DMS53 treated with DMSO at 0.1 percent for 48 hours (cell line): Measurements from ENCODE around the gene GREB1L.
"Not testable (repeated sequence)": the region's sequence is repeated elsewhere in the genome, so short reads cannot be mapped to it uniquely, and the experiment has no call there.

Experiments
- DNase-seq: peaks from one replicate; lab custom pipeline; 2025; ENCODE audit not compliant: unreplicated experiment; lab: John Stamatoyannopoulos, UW

Gene GREB1L

DNA sequence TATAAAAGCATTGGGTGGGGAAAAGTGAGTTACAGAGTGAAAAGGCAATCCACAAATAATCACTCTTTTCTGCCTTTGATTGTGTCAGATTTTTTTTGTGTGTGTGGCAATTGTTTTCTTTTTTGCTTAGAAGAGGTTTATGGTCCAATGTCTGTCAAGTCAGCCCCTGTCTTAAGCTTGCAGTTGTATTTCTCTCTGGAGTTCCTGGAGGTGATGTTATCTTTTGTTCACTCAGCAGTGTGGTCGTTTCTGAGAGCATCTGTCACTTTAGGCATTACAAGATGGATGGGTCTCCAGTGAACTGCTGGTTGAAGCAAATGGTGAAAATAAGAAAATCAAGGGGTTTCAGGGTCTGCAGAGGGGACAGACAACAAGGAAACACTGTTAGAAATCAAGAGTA is 121.3 kb downstream of the GREB1L start:
- DNase-seq: no peak

DNA sequence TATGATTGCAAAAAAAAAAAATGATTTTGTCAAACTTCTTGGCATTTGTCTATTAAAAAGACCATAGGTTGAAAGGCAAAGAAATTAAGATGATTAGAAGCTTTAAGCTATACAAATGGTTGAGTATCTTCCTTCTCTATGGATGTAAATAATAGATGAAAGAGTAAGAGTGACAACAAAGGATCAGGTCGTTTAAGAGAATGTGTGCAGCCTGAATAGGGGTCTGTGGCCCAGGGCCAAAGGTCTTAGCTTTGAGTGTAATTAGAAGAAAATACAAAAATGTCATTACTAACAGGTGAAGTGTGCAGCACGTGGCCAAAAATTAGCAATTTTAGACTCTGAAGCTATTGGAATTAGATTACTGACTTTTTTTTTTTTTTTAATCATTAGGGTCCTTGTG is 122.4 kb downstream of the GREB1L start:
- no peak for DNase-seq

DNA sequence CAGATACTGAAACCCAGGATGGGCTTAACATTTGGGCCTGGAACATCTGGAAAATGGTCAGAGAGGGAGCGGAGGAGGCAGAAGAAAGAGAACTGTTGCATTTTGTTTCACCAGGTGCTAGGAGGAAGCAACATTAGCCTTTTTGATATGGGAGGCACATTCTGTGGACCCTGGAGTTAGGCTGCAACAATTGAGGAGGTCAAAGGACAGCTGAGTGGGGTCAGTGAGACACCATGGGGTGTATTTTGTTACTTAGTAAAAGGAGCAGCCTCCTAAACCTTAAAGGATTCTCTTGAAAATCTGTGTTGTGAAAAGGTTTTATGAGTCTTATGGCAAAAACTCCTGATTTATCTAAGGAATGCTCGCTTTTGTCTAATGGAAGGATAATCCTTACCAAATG is 124.9 kb downstream of the GREB1L start:
- DNase-seq: no peak

DNA sequence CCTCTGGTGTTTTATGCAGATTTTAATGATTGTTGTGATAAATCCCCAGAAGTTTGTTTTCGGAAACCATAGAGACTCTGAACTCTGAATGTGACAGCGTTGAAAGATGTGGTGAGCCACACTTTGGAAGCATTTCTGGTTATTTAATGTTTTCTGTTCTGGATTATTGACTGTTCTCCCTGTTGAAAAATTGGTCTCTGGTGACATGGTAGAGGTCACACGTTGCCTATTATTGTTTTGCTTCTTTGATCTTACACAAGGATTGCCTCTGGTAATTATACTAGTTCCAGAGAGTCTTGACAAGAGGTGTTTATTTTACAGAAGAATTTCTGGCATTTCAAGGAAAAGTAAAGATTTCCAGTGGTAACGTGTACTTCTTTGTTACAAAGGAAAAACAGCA is 127.1 kb downstream of the GREB1L start:
- DNase-seq: no peak

DNA sequence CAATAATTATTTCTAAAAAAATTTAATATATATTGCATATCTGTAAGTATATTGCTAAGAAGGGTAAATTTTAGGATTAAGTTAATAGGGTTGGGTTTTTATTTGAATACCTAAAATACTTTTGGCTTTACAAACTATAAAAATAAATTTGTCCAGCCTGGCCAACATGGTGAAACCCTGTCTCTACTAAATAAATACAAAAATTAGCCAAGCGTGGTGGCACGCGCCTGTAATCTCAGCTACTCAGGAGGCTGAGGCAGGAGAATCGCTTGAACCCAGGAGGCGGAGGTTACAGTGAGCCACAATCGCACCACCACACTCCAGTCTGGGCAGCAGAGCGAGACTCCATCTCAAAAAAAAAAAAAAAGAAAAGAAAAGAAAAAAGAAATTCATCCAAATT is 127.6 kb downstream of the GREB1L start:
- not testable (repeated sequence) for DNase-seq

DNA sequence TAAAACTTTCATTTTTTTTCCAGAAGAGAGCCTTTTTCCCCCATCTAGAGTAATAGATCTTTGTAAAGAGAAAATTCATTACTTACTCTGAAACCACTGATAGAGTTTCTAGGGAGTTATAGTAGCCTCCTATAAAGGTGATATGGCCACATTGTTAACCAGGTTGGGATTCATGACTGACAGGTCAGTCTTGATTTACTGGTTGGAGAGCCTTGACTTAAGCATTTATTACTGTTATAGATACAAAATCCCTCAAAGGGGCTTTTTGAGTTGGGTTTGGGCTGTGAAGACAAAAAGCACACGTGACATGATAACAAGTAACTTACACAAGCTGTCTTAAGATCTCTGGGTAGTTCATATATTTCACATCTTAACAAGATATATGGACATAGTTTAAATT is 141.0 kb downstream of the GREB1L start:
- DNase-seq: no peak

DNA sequence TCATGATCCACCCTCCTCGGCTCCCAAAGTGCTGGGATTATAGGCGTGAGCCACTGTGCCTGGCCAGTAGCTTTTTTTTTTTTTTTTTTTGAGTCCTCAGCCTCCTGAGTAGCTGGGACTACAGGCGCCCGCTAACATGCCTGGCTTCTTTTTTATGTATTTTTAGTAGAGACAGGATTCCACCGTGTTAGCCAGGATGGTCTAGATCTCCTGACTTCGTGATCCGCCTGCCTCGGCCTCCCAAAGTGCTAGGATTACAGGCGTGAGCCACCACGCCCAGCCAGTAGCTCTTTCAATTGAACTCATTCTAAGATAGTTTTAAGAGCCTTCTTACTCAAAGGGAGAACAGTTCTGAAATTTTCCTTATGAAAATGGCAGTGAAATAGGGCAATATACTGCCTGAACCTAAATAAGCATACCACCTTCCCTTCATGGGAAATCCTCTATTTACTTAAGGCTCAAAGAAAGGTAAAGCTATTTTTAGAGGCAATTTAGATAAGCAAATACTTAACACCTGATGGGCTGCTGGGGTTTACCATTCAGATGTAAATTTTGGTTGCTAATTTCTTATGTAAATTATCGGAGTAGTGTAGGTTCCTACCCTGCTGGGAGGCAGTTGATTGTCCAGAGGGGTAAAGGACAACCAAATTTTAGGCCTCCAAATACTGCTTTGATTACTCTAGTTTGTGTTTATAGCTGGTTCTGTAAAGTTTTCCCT is 144.7 kb downstream of the GREB1L start:
- DNase-seq: no peak

DNA sequence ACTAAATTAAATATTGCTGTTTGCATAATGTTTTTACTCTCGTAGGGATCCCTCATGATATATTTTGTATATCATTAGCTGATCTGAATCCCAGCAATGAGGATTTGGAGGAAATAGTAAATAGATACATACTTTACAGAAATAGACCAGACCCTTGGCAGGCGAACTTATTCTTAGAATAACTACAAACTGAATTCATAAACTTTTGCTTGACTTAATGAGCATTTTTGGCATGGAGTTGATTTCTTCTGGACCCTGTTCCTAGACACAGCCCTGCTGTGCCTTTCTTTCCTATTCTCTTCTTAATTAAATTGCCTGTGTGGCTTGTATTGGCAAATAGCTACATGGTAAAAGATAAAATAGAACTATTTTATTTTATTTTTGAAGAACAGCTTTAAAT is 145.9 kb downstream of the GREB1L start:
- no peak for DNase-seq

DNA sequence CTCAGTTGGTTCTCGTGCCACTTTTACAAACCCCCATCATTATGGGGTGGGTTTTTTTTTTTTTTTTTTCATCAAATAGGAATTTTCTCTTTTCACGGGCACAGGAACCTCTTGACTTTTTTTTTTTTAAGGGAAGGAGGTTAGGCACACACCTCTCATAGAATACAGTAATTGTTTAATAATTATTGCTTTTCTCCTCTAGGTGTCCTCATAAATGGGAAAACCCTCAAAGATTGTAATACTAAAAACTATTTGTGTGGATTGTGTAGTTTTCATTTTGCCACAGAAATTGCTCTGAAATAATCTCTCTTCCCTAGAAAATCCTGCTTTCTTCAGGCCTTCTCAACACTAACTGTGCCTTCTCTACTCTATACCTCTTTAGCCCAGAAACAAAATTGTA is 147.3 kb downstream of the GREB1L start:
- no peak for DNase-seq

DNA sequence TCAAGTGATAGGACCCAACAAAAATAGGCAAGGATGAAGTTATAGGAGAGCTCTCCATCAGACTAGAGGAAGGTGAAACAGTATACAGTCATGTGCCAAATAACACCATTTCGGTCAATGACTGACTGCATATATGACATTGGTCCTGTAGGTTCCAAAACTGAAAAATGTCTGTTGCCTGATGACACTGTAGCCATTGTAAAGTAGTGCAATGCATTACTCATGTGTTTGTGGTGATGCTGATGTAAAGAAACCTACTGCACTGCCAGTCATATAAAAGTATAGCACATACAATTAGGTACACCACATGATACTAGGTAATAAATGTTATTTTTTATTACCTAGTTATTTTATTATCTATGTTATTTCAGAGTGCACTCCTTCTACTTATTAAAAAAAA is 147.9 kb downstream of the GREB1L start:
- no peak for DNase-seq

DNA sequence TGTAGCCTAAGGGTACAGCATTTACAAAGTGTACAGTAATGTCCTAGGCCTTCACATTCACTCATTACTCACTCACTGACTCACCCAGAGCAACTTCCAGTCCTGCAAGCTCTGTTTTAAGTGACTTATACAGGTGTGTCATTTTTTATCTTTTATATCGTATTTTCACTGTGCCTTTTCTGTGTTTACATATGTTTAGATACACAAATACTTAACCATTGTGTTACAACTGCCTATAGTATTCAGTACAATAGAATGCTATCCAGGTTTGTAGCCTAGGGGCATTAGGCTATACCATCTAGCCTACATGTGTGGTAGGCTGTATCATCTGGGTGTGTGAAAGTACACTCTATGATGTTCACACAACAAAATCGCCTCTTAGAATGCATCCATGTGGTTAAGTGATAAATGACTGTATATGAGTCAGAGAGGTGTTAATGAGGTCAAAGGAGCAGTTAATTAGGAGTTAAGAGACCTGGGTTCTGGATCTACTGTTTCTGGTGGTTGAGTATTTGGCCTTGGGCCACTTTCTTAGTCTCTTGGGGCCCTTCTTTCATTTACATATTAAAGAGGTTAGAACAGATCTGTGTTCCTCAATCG is 149.1 kb downstream of the GREB1L start:
- DNase-seq: no peak

DNA sequence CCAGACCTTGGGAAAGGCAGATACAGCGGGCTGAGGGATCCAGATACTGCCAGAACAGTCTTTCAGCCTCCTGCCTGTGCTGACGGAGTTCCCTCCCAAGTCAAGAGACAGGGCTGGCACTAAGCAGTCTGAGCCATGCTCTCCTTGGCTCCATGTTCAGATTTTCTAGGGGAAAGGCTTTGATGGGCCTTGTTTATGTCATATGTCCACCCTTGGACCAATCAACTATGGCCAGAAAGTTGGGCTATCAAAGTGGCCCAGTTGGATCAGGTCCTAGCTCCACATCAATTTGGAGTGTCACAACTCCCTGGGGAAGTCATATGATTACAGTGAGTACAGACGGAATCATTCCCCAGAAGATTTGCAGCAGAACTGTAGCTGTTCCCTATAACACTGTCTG is 152.0 kb downstream of the GREB1L start:
- no peak for DNase-seq

DNA sequence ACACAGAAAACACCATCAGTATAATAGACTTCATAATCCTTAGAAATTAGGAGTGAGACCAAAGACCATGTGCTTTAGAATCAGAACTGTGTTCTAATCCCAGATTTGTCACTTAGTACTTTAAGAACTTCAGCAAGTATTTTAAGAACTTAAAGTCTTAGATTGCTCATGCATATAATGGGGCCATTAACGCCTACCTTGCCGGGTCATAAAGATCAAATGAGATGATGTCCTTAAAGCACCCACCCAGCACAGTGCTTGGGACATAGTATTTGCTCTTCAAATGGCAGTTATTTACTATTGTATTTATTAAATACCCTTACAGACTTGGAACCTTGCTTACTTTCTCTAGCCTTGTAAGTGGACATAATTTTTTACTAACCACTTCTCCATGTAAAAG is 156.1 kb downstream of the GREB1L start:
- no peak for DNase-seq

DNA sequence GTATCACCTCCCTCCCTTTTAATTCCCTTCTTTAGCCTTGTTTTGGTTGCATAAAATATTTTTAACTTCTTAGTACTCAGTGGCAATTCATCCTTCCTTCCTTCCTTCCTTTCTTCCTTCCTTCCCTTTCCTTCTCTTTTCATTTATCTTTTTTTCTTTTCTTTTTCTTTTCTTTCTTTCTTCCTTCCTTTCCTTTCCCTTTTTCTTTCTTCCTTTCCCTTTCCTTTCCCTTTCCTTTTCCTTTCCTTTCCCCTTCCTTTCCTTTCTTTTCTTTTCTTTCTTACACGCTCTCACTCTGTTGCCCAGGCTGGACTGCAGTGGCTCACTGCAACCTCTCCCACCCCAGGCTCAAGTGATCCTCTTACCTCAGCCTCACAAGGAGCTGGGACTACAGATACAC is 160.2 kb downstream of the GREB1L start:
- no peak for DNase-seq

DNA sequence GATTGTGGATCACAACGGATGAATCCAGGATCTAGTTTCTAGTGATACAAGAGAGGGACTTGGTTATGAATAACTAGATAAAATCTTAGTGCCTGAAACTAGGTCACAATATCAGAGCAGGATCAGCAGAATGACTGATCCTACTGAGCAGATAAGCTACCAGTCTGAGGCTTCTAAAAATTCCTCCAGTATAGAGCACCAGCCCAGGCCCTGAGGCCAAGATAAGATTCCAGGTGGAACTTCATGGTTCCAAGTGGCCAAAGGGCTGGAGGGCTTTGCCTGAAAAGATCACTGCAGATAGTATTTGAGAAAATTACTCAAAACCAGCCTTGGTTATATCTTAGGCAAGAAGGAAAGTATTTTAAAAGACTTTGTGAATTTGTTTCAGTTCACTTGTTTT is 162.4 kb downstream of the GREB1L start:
- no peak for DNase-seq

DNA sequence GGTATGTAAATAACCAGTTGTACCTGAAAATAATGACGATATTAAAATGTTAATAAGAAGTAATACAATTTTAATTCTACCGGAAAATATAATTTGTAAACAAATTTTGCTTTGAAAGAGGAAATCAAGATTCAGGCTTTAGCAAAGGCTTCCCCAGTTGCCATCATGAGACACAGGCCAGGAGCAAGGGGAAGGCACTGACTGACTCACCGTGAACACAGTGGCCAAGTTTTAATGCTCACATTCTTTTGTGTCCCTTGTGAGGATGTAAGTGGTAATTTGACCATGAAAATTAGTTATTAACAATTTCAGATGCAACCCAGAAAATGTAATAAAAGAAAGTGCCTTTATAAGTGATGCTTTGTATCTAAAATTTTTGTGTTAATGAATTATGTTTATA is 164.1 kb downstream of the GREB1L start:
- no peak for DNase-seq

DNA sequence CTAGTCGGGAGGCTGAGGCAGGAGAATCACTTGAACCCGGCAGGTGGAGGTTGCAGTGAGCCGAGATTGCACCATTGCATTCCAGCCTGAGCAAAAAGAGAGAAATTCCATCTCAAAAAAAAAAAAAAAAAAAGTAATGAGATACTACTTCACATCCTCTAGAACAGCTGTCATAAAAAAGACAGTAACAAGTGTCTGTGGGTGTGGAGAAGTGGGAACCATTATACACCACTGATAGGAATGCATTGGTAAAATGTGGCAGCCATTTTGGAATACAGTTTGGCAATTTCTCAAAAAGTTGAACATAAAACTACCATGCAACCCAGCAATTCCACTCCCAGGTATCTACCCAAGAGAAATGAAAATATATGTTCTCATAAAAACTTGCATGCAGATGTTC is 166.6 kb downstream of the GREB1L start:
- DNase-seq: no peak

DNA sequence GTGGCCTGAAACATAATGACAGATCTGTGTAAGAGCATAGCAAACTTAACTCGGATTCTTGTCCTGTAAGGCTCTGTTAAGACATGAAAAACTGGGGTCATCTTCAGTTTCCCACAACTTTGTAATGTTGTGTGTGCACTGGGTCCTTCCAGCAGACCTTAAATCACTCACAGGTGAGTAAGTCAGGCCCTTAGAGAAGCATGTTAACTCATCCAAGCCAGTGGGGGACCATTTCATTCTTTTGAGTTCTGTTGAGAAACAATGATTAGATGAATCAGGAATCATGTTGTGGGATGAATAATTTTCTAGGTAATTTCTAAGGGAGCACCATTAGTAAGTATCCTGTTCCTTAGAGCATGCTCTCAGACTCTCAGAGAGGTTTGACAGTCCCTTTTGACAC is 191.4 kb downstream of the GREB1L start:
- no peak for DNase-seq

DNA sequence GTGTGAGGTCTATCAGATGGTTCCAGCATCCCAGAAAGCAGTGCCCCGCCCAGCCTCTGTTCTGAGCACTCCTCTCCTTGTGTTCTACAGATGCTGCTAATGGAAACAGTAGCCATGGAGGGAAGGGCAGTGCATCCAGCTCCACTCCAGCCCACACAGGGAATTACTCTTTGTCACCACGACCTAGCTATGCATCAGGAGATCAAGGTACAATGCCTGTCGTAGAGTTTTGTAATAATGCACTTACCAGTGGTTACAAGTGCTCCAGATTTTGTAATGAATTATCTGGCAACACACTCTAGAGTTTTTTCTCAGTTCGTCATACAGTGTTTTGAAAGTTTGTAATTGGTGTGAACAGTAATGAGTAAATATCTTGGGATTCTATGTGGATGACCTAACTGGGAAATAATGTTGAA is 197.4 kb downstream of the GREB1L start:
- no peak for DNase-seq

DNA sequence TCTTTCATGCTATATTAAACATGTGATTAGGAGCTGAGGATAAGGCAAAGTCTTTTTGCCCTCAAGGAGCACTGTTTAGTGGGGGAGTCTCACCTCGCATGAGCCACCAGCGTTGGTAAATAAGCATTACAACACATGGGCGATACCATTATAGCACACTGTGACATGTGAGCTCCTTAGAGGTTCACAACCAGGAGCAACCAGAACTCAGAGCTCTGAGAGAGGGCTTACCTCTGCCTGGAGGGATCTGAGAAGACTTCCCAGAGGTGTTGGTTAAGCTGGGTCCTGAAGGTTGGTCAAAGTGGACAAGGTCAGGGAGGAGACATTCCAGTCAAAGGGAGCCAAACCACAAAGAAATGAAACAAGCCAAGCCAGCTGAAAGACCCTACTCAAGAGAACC is 199.6 kb downstream of the GREB1L start:
- DNase-seq: no peak

DNA sequence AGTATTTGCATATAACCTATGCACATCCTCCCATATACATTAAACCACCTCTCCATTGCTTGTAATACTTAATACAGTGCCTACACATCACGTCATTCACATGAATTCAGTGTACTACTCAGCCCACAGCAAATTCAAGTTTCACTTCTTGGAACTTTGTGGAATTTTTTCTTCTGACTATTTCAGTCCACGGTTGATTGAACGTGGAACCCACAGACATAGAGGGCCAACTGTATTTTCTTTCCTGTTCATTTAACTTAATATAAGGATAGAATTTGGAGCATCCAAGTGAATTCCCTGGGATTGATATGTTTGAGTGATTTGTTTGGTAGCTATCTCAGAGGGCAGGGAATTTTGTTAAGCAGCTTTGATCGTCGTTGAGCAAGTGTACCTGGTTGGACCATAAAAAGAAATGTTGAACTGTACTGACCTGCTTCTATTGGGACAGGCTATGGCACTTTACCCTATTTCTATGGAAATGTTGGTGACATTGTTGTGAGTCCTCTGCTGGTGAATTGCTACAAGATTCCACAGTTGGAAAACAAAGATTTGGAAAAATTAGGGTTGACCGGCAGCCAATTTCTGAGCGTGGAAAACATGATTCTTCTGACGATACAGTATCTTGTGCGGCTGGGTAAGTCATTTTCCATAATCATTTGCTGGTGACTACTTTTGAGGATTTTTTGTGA is 201.9 kb downstream of the GREB1L start:
- DNase-seq: no peak

DNA sequence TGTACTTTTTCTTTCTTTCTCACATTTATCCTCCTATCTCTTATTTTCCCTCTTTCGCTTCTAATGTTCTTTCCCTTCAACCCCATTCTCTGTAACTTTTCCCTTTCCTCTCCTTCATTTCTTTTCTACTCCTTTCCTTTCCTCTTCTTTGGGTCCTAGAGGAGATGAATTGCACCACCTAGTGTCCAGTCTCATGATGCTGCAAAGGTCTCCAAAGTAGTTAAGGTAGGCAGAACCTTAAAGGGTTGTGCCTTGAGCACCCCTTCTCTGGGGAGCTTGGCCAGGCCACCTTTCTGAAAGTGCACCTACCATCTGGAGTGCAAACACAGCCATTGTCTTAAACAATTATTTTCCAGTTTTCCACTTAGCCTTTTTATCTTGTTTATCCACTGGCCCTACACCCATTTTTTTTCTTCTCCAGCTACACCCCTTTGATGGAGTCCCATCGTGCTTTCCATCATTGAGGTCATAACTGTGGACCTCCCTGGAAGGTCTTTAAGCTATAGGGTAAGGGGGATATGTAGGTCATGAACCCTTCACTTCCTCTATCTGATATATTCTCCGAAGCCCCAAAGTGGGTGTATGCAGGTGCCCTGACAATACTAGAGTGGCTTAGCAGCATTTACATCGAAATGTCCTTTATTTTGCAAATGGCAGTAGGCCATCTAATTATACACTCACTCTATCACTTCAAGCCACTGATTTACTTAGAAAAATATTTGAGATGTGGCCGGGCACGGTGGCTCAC is 202.6 kb downstream of the GREB1L start:
- peak; percentile 21 for DNase-seq
